GM23338 (cell line): ENCODE results near the gene SETDB1.

Experiments
- CREB1 ChIP-seq: fragments of 250-450 bp; sonication (Bioruptor Pico); IDR thresholded peaks from 2 replicates; pipeline ENCODE4 v1.5.0; 2020; ENCODE audit warnings: low read depth, mild to moderate bottlenecking, moderate library complexity
- CTCF ChIP-seq, 2 experiments: fragments of 200-600 bp in 1 of 2; sonication (generic) in 1 of 2; conservative IDR thresholded peaks; 2 replicates each; pipeline versions ENCODE4 v1.5.1 to v1.6.1; 2016 to 2017; ENCODE audit warnings: antibody characterized with exemption in 2 of 2, low read depth in 2 of 2, mild to moderate bottlenecking in 2 of 2, moderate library complexity in 1 of 2
- ETS1 ChIP-seq: IDR thresholded peaks from 2 replicates; pipeline ENCODE4 v1.6.1; 2016; ENCODE audit warnings: antibody characterized with exemption
- EZH2 ChIP-seq: fragments of 200-600 bp; sonication (generic); IDR thresholded peaks from one replicate; pipeline ENCODE4 v1.8.0; 2017; ENCODE audit warnings: antibody characterized with exemption, mild to moderate bottlenecking, low read depth; ENCODE audit not compliant: unreplicated experiment
- EZH2phosphoT487 ChIP-seq: fragments of 200-600 bp; sonication (generic); IDR thresholded peaks from one replicate; pipeline ENCODE4 v1.8.1; 2018; ENCODE audit warnings: antibody characterized with exemption; ENCODE audit not compliant: unreplicated experiment
- JUNB ChIP-seq: IDR thresholded peaks from one replicate; pipeline ENCODE4 v1.6.1; 2016; ENCODE audit warnings: antibody characterized with exemption; ENCODE audit not compliant: unreplicated experiment
- NANOG ChIP-seq: IDR thresholded peaks from 2 replicates; pipeline ENCODE4 v1.6.1; 2016; ENCODE audit warnings: antibody characterized with exemption, borderline replicate concordance
- POLR2AphosphoS5 ChIP-seq: IDR thresholded peaks from 2 replicates; pipeline ENCODE4 v1.6.1; 2016; ENCODE audit warnings: antibody characterized with exemption, low read depth
- REST ChIP-seq: IDR thresholded peaks from one replicate; pipeline ENCODE4 v1.6.1; 2018; ENCODE audit warnings: antibody characterized with exemption; ENCODE audit not compliant: unreplicated experiment
- STAT1 ChIP-seq: IDR thresholded peaks from one replicate; pipeline ENCODE4 v1.6.1; 2016; ENCODE audit warnings: antibody characterized with exemption; ENCODE audit not compliant: unreplicated experiment
- ZNF114 ChIP-seq: fragments of 250-450 bp; sonication (Bioruptor Pico); IDR thresholded peaks from 2 replicates; pipeline ENCODE4 v1.5.0; 2020; ENCODE audit warnings: mild to moderate bottlenecking, moderate library complexity
- ZNF331 ChIP-seq: fragments of 250-450 bp; sonication (Bioruptor Pico); IDR thresholded peaks from 2 replicates; pipeline ENCODE4 v1.5.0; 2020; ENCODE audit warnings: low read depth, mild to moderate bottlenecking, moderate library complexity
- ZNF462 ChIP-seq: fragments of 250-450 bp; sonication (Bioruptor Pico); IDR thresholded peaks from 2 replicates; pipeline ENCODE4 v1.5.0; 2020; ENCODE audit warnings: mild to moderate bottlenecking, moderate library complexity

- TF ChIP-seq REST (no peak), EZH2 (no peak), CTCF (conservative IDR thresholded peaks at IDR 0.05; ENCODE audit: low read depth in 2 of 2) (no peak), POLR2AphosphoS5 (no peak), JUNB (no peak), CREB1 (no peak), EZH2phosphoT487 (no peak), NANOG (no peak), ZNF114 (CRISPR knock-in tag) (no peak), ZNF462 (CRISPR knock-in tag) (no peak), STAT1 (no peak), ZNF331 (no peak), ETS1 (no peak)
These were observed 43.5 kb downstream of the SETDB1 start for GRCh38 chr1:150969626-150970025.
